ENCODE results near the gene ADGRF3. TPM values are rescaled to one million over a fixed set of nuclear protein-coding genes. Genes with fewer than 3 reads are reported as not detected.

ADGRF3 gene, protein sequence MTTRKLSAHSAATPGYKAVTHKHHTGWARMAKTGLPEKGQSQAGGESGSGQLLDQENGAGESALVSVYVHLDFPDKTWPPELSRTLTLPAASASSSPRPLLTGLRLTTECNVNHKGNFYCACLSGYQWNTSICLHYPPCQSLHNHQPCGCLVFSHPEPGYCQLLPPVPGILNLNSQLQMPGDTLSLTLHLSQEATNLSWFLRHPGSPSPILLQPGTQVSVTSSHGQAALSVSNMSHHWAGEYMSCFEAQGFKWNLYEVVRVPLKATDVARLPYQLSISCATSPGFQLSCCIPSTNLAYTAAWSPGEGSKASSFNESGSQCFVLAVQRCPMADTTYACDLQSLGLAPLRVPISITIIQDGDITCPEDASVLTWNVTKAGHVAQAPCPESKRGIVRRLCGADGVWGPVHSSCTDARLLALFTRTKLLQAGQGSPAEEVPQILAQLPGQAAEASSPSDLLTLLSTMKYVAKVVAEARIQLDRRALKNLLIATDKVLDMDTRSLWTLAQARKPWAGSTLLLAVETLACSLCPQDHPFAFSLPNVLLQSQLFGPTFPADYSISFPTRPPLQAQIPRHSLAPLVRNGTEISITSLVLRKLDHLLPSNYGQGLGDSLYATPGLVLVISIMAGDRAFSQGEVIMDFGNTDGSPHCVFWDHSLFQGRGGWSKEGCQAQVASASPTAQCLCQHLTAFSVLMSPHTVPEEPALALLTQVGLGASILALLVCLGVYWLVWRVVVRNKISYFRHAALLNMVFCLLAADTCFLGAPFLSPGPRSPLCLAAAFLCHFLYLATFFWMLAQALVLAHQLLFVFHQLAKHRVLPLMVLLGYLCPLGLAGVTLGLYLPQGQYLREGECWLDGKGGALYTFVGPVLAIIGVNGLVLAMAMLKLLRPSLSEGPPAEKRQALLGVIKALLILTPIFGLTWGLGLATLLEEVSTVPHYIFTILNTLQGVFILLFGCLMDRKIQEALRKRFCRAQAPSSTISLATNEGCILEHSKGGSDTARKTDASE
- total RNA-seq = 0.11 and 0.12 TPM in 2 replicates
- 0.33 and 0.56 TPM in 2 replicates for polyA plus RNA-seq

DNA sequence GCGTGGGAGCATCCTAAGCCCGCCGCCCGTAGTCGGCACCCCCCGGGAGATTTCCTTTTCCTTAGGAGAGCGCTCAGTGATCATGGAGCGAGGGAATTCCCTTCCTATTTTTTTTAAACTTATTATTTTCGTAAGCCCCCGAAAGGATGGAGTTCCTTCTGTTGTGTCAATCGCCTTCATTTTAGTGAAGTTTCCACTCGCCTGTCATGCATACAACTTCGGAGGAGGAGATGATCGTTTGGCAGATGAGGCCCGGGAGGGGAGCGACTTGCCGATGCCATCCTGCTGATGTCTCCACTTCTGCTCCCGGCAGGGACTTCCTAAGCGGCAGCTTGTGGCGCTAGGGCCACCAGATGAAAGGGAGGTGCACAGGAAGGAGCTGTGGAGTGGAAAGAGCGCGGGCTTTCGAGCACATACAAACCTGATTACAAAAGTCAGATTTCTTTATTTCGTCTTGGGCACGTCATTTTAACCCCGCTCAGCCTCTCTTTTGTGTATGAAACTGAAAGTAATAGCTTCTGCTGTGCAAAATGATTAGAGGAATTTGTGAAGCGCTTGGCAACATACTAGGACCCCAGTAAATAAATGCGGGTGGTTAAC lies at the start of gene ADGRF3:
Gene ADGRF3 (minus strand): TSS at position 336 of the 600 bp plus-strand sequence. CDS start 555 bp downstream, outside the sequence.
- Histone ChIP-seq H3K27me3 (no peaks in the 10 kb centered on the region), H3K4me1 (ENCODE audit: low read depth) (peaks cover 16% of the 10 kb centered on the region), H3K4me3 (peak within 1 kb of the TSS; percentile 58), H3K27ac (peak within 1 kb of the TSS; percentile 94), H3K36me3 (no peaks in the 10 kb centered on the region), H3K9me3 (ENCODE audit: low read depth) (no peaks in the 10 kb centered on the region)
- TF ChIP-seq, protein P1, sequence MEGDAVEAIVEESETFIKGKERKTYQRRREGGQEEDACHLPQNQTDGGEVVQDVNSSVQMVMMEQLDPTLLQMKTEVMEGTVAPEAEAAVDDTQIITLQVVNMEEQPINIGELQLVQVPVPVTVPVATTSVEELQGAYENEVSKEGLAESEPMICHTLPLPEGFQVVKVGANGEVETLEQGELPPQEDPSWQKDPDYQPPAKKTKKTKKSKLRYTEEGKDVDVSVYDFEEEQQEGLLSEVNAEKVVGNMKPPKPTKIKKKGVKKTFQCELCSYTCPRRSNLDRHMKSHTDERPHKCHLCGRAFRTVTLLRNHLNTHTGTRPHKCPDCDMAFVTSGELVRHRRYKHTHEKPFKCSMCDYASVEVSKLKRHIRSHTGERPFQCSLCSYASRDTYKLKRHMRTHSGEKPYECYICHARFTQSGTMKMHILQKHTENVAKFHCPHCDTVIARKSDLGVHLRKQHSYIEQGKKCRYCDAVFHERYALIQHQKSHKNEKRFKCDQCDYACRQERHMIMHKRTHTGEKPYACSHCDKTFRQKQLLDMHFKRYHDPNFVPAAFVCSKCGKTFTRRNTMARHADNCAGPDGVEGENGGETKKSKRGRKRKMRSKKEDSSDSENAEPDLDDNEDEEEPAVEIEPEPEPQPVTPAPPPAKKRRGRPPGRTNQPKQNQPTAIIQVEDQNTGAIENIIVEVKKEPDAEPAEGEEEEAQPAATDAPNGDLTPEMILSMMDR (IDR thresholded peaks at IDR 0.05; ENCODE audit: low read depth, low read length) = no peak
- peak; percentile 36 to 68 for DNase-seq (ENCODE audit: low read depth in 1 of 2, low spot score in 1 of 2)

DNA sequence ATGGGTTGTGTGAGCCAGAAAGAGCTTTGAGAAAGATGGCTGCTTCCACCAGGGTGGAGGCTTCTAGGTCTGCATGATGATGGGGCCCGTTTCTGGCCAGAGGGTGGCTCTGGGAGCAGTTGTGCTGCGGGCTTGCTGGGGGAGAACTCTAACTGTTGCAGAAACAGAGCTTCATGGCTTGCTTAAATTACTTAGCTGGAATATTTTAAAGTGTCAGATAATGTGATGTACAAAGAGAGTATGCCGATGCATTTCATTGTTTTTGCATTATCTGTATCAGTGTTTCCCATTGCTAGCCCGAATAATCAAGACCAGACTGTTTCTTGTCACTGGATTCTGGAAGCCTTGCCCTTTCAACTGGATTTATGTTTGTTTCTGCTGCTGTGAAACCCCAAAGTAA lies 48.8 kb upstream of the ADGRF3 start:
- Histone ChIP-seq H3K27ac (no peak overlapping the region), H3K9me3 (ENCODE audit: low read depth) (no peaks in the 10 kb centered on the region), H3K27me3 (no peaks in the 10 kb centered on the region), H3K4me1 (ENCODE audit: low read depth) (no peaks in the 10 kb centered on the region), H3K36me3 (peaks cover 3% of the 10 kb centered on the region), H3K4me3 (no peak overlapping the region)
- no peak for DNase-seq (ENCODE audit: low read depth in 1 of 2, low spot score in 1 of 2)
- TF ChIP-seq, protein P1 (IDR thresholded peaks at IDR 0.05; ENCODE audit: low read depth, low read length) = no peak

DNA sequence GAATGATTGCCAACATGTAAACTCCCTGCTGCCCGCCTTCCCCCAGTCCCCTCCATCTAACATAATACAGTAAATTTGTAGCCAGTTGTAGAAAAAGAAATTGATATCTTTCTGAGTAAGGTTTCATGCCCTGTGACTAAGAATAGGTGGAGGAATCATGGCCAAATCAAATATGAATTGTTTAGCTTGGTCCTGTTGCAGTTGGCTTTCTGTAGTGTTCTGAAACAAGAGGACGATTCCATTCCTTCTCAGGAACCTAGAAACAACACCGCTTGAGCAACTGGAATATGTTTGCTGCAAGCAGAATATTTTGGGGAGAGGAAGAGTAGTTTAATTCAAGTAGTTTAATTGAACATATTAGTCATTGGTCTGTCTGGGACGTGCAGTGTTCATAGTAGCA lies 48.1 kb upstream of the ADGRF3 start:
- no peaks in the 10 kb centered on the region for H3K27me3 ChIP-seq
- H3K36me3 ChIP-seq = peaks cover 10% of the 10 kb centered on the region
- no peak for DNase-seq (ENCODE audit: low read depth in 1 of 2, low spot score in 1 of 2)
- H3K4me1 ChIP-seq (ENCODE audit: low read depth) = no peaks in the 10 kb centered on the region
- TF ChIP-seq, protein P1 (IDR thresholded peaks at IDR 0.05; ENCODE audit: low read depth, low read length) = no peak
- no peak overlapping the region for H3K4me3 ChIP-seq
- no peaks in the 10 kb centered on the region for H3K9me3 ChIP-seq (ENCODE audit: low read depth)
- H3K27ac ChIP-seq = no peak overlapping the region

DNA sequence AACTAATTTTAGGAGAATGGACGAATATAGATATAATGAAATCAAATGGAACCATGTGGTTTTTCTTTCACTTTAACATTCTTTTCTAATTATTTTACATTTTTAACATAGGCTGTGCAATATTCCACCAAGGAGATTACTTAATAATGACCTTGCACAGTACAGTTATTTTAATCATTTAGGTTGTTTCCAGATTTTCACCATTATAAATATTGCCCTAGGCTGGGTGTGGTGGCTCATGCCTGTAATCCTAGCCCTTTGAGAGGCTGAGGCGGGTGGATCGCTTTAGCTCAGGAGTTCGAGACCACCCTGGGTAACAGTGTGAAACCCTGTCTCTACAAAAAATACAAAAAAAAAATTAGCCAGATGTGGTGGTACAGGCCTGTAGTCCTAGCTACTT lies 40.6 kb upstream of the ADGRF3 start:
- TF ChIP-seq, protein P1 (IDR thresholded peaks at IDR 0.05; ENCODE audit: low read depth, low read length) = no peak
- Histone ChIP-seq H3K4me3 (no peak overlapping the region), H3K27ac (no peak overlapping the region), H3K4me1 (ENCODE audit: low read depth) (no peaks in the 10 kb centered on the region), H3K27me3 (no peaks in the 10 kb centered on the region), H3K36me3 (peaks cover 52% of the 10 kb centered on the region), H3K9me3 (ENCODE audit: low read depth) (no peaks in the 10 kb centered on the region)
- no peak for DNase-seq (ENCODE audit: low read depth in 1 of 2, low spot score in 1 of 2)

DNA sequence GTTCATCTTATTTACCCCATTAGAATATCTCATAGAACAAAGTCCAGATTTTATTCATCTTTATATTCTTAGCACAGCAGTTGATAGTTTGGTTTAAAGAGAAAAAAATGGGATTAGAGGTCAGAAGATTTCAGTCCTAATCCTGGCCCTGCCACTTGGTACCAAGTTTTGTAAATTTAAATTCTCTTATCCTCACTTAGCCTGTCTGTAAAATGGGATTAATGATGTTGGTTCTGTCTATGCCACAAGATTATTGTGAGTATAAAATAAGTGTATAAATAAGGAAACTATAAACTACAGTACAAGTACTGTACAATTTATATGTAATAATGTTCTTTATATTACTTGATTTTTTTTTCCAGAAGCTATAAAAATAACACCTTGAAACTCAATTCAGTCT lies 38.0 kb upstream of the ADGRF3 start:
- no peak overlapping the region for H3K27ac ChIP-seq
- no peak for DNase-seq (ENCODE audit: low read depth in 1 of 2, low spot score in 1 of 2)
- no peaks in the 10 kb centered on the region for H3K4me1 ChIP-seq (ENCODE audit: low read depth)
- H3K9me3 ChIP-seq (ENCODE audit: low read depth) = no peaks in the 10 kb centered on the region
- TF ChIP-seq, protein P1 (IDR thresholded peaks at IDR 0.05; ENCODE audit: low read depth, low read length) = no peak
- peaks cover 41% of the 10 kb centered on the region for H3K36me3 ChIP-seq
- H3K27me3 ChIP-seq = no peaks in the 10 kb centered on the region
- no peak overlapping the region for H3K4me3 ChIP-seq

All from cardiac muscle cell (in vitro differentiated cells and primary cell).